Upper lobe of left lung (tissue), 6 donors: Measurements from ENCODE around the gene CNR2. TPM values are rescaled to one million over a fixed set of nuclear protein-coding genes. Genes with fewer than 3 reads are reported as not detected.

Source experiments
- ATAC-seq, 2 donors: fragments of 200-7000 bp; cut with Tn5 transposase; one replicate each; pipeline ENCODE4 v1.9.1; 2022; ENCODE audit warnings: mild to moderate bottlenecking in 2 of 2, moderate library complexity in 2 of 2; ENCODE audit not compliant: low FRiP score in 2 of 2
- DNase-seq, 2 donors: peaks; one replicate each; pipeline ENCODE4 v3.0.0-alpha.2; 2019 to 2020
- H3K27ac ChIP-seq, 4 donors: fragments of 200-600 bp; sonication (generic); one replicate each; pipeline ENCODE4 v1.5.1; 2016 to 2019
- H3K27me3 ChIP-seq, 4 donors: fragments of 200-600 bp; sonication (generic); one replicate each; pipeline ENCODE4 v1.5.1; 2017 to 2019
- H3K36me3 ChIP-seq, 4 donors: fragments of 200-600 bp; sonication (generic); one replicate each; pipeline ENCODE4 v1.5.1; 2016 to 2019
- H3K4me1 ChIP-seq, 4 donors: fragments of 200-600 bp; sonication (generic); one replicate each; pipeline ENCODE4 v1.5.1; 2018 to 2019
- H3K4me3 ChIP-seq, 4 donors: fragments of 200-600 bp; sonication (generic); one replicate each; pipeline ENCODE4 v1.5.1; 2017 to 2019; ENCODE audit warnings: mild to moderate bottlenecking in 2 of 4, moderate library complexity in 1 of 4
- H3K9me3 ChIP-seq, 4 donors: fragments of 200-600 bp; sonication (generic); one replicate each; pipeline ENCODE4 v1.5.1; 2018 to 2019
- CTCF ChIP-seq, 6 experiments: fragments of 450-650 bp in 4 of 6; fragments of 200-600 bp in 2 of 6; sonication (generic) in 2 of 6; IDR thresholded peaks; one replicate each; pipeline ENCODE4 v1.5.1; 2016 to 2019; ENCODE audit warnings: antibody characterized with exemption in 6 of 6
- EP300 ChIP-seq, 4 donors: sonication (generic); formaldehyde crosslinking; IDR thresholded peaks; one replicate each; pipeline ENCODE4 v1.5.1; 2017; ENCODE audit warnings: antibody characterized with exemption in 4 of 4, control low read depth in 2 of 4
- POLR2A ChIP-seq, 4 donors: fragments of 450-650 bp; IDR thresholded peaks; one replicate each; pipeline ENCODE4 v1.5.1; 2016 to 2017; ENCODE audit warnings: antibody characterized with exemption in 4 of 4, mild to moderate bottlenecking in 2 of 4
- POLR2AphosphoS5 ChIP-seq, 2 donors: sonication (generic); formaldehyde crosslinking; IDR thresholded peaks; one replicate each; pipeline ENCODE4 v1.5.1; 2017; ENCODE audit warnings: antibody characterized with exemption in 2 of 2
- WGBS, 2 donors: methylation state at CpG; one replicate each; pipeline ENCODE4 v1.1.5; 2017 to 2018; 5-methylcytosine and 5-hydroxymethylcytosine counted together
- total RNA-seq, 6 donors: library from RNA; depleted of rRNA in 4 of 6; stranded (reverse); fragments of >200 nt in 4 of 6; gene quantifications; one replicate each; pipeline versions ENCODE4 v1.1.0 to v1.2.1, GENCODE V29; 2016 to 2021
- donor health status: DM: no; HTN: no; CAD: no; lungs with moderate emphysema.
- donor health status: DM: no; HTN: yes; CAD: no; lungs with severe emphysema.

Gene CNR2
- total RNA-seq, 6 donors from 2014 or later = 0.13 to 0.59 (median 0.24) TPM; not detected in 2

- peak in 1 of 6 experiments; percentile 14 for TF ChIP-seq CTCF (IDR thresholded peaks at IDR 0.05)
- no peak for TF ChIP-seq POLR2AphosphoS5 (IDR thresholded peaks at IDR 0.05)
- no peaks in the 10 kb centered on the region for H3K27me3 ChIP-seq
- no peaks in the 10 kb centered on the region for H3K9me3 ChIP-seq
- WGBS, 2 donors = 11 to 18% methylated on average over 20 of the region's 20 CpGs
- peaks cover 0 to 14% (median 3%) of the 10 kb centered on the region in 4 donors for H3K36me3 ChIP-seq
- H3K27ac ChIP-seq = peak overlapping the region; percentile 59 to 84 (median 74)
- H3K4me1 ChIP-seq = peaks cover 21 to 34% (median 29%) of the 10 kb centered on the region in 4 donors
- no peak for DNase-seq
- peak overlapping the region; percentile 20 to 85 (median 66) for H3K4me3 ChIP-seq
- ATAC-seq = peak; percentile 3 to 13
These were observed 44.6 kb downstream of the CNR2 start for GRCh38 chr1:23868557-23869016.

- H3K4me1 ChIP-seq = peaks cover 21 to 34% (median 29%) of the 10 kb centered on the region in 4 donors
- no peak for TF ChIP-seq EP300 (IDR thresholded peaks at IDR 0.05)
- TF ChIP-seq POLR2A (IDR thresholded peaks at IDR 0.05) = peak in 2 of 4 donors; percentile 83 to 92
- peak; percentile 32 to 86 for TF ChIP-seq POLR2AphosphoS5 (IDR thresholded peaks at IDR 0.05)
- TF ChIP-seq CTCF (IDR thresholded peaks at IDR 0.05) = peak; percentile 90 to 97 (median 96)
- H3K27me3 ChIP-seq = no peaks in the 10 kb centered on the region
- 0 to 2% methylated on average over 19 to 23 of the region's 71 CpGs for WGBS, 2 donors
- DNase-seq (peak; percentile 96 to 97), ATAC-seq (peak; percentile 98 to 99)
- peak within 1 kb of the TSS; percentile 59 to 84 (median 74) for H3K27ac ChIP-seq
- peak within 1 kb of the TSS; percentile 56 to 85 (median 66) for H3K4me3 ChIP-seq
- H3K9me3 ChIP-seq = no peaks in the 10 kb centered on the region
- peaks cover 0 to 19% (median 3%) of the 10 kb centered on the region in 4 donors for H3K36me3 ChIP-seq
These were observed 45.1 kb downstream of the CNR2 start, which contains the start of gene FUCA1 for GRCh38 chr1:23867895-23868556. FUCA1 (minus strand) TSS chr1:23868290; CDS start chr1:23868286, 4 bp downstream.

GRCh38 chr1:23867542-23867894 is 45.6 kb downstream of the CNR2 start:
- DNase-seq (peak in 1 of 2 donors; percentile 21), ATAC-seq (no peak)
- H3K9me3 ChIP-seq = no peaks in the 10 kb centered on the region
- 5 to 8% methylated on average over 6 to 8 of the region's 17 CpGs for WGBS, 2 donors
- H3K36me3 ChIP-seq = peaks cover 2 to 24% (median 7%) of the 10 kb centered on the region in 4 donors
- peaks cover 21 to 34% (median 29%) of the 10 kb centered on the region in 4 donors for H3K4me1 ChIP-seq
- H3K27me3 ChIP-seq = no peaks in the 10 kb centered on the region
- H3K4me3 ChIP-seq = peak overlapping the region; percentile 56 to 85 (median 66)
- TF ChIP-seq CTCF (IDR thresholded peaks at IDR 0.05) = no peak
- no peak for TF ChIP-seq POLR2A (IDR thresholded peaks at IDR 0.05)
- TF ChIP-seq EP300 (IDR thresholded peaks at IDR 0.05) = no peak
- no peak for TF ChIP-seq POLR2AphosphoS5 (IDR thresholded peaks at IDR 0.05)
- H3K27ac ChIP-seq = peak overlapping the region in 3 of 4 donors; percentile 68 to 84 (median 79)

GRCh38 chr1:23865543-23865930 is 47.6 kb downstream of the CNR2 start:
- Histone ChIP-seq H3K27me3 (no peaks in the 10 kb centered on the region), H3K27ac (peak overlapping the region in 2 of 4 donors; percentile 13 to 19)
- peak in 1 of 2 donors; percentile 70 for DNase-seq

More at GRCh38 chr1:23865543-23865930, 47.6 kb downstream of the CNR2 start:
- 61 to 70% methylated on average over 4 of the region's 4 CpGs for WGBS, 2 donors
- Histone ChIP-seq H3K4me3 (no peak overlapping the region), H3K36me3 (peaks cover 13 to 39% (median 16%) of the 10 kb centered on the region in 4 donors), H3K9me3 (no peaks in the 10 kb centered on the region), H3K4me1 (peaks cover 21 to 34% (median 29%) of the 10 kb centered on the region in 4 donors)
- no peak for ATAC-seq
- peak in 1 of 4 donors; percentile 17 for TF ChIP-seq POLR2A (IDR thresholded peaks at IDR 0.05)
- TF ChIP-seq POLR2AphosphoS5 (IDR thresholded peaks at IDR 0.05) = peak in 1 of 2 donors; percentile 20
- no peak for TF ChIP-seq CTCF (IDR thresholded peaks at IDR 0.05)
- TF ChIP-seq EP300 (IDR thresholded peaks at IDR 0.05) = no peak
